H9 (cell line): ENCODE results near the gene HSPA5. TPM values are rescaled to one million over a fixed set of nuclear protein-coding genes. Genes with fewer than 3 reads are reported as not detected.
"Not testable (repeated sequence)": the region's sequence is repeated elsewhere in the genome, so short reads cannot be mapped to it uniquely, and the experiment has no call there.

Source experiments
- DNase-seq: peaks from one replicate; pipeline ENCODE4 v3.0.0-alpha.2; 2017
- H2AFZ ChIP-seq: one replicate; pipeline ENCODE4 v1.6.1; 2013; ENCODE audit warnings: mild to moderate bottlenecking, low read length, control low read depth, moderate library complexity
- H2AK5ac ChIP-seq: 2 replicates; pipeline ENCODE4 v1.6.1; 2013; ENCODE audit warnings: low read length, control low read depth, mixed read lengths; ENCODE audit not compliant: insufficient read length
- H2BK120ac ChIP-seq: one replicate; pipeline ENCODE4 v1.6.1; 2013; ENCODE audit warnings: low read depth, mild to moderate bottlenecking, low read length, control low read depth, inconsistent platforms; ENCODE audit not compliant: poor library complexity, severe bottlenecking
- H2BK12ac ChIP-seq: 2 replicates; pipeline ENCODE4 v1.6.1; 2013; ENCODE audit warnings: low read length, control low read depth, mixed read lengths, low read depth; ENCODE audit not compliant: insufficient read length
- H2BK15ac ChIP-seq: 2 replicates; pipeline ENCODE4 v1.6.1; 2013; ENCODE audit warnings: low read depth, low read length, control low read depth
- H2BK20ac ChIP-seq: one replicate; pipeline ENCODE4 v1.6.1; 2013; ENCODE audit warnings: low read depth, mild to moderate bottlenecking, low read length, control low read depth, inconsistent platforms; ENCODE audit not compliant: poor library complexity, severe bottlenecking
- H2BK5ac ChIP-seq: 2 replicates; pipeline ENCODE4 v1.6.1; 2013; ENCODE audit warnings: low read length, control low read depth, mixed read lengths; ENCODE audit not compliant: insufficient read length
- H3K14ac ChIP-seq: 2 replicates; pipeline ENCODE4 v1.6.1; 2013; ENCODE audit warnings: low read length, control low read depth; ENCODE audit not compliant: insufficient read depth
- H3K18ac ChIP-seq: 2 replicates; pipeline ENCODE4 v1.6.1; 2013; ENCODE audit warnings: low read depth, mild to moderate bottlenecking, mixed read lengths, low read length, control low read depth; ENCODE audit not compliant: insufficient read length
- H3K23ac ChIP-seq: 2 replicates; pipeline ENCODE4 v1.6.1; 2013; ENCODE audit warnings: low read length, control low read depth, mixed read lengths, low read depth; ENCODE audit not compliant: insufficient read length
- H3K23me2 ChIP-seq: 2 replicates; pipeline ENCODE4 v1.6.1; 2013; ENCODE audit warnings: low read depth, mild to moderate bottlenecking, mixed read lengths, low read length, control low read depth; ENCODE audit not compliant: insufficient read length, poor library complexity, severe bottlenecking
- H3K27ac ChIP-seq: 2 replicates; pipeline ENCODE4 v1.5.1; 2013; ENCODE audit warnings: low read length, control low read depth, mixed read lengths, low read depth; ENCODE audit not compliant: insufficient read length
- H3K27me3 ChIP-seq: 2 replicates; pipeline ENCODE4 v1.6.1; 2013; ENCODE audit warnings: low read length, control low read depth, inconsistent platforms; ENCODE audit not compliant: insufficient read depth
- H3K4ac ChIP-seq: 2 replicates; pipeline ENCODE4 v1.6.1; 2013; ENCODE audit warnings: low read depth, mild to moderate bottlenecking, control low read depth, inconsistent platforms, low read length, moderate library complexity
- H3K4me1 ChIP-seq: 2 replicates; pipeline ENCODE4 v1.6.1; 2013; ENCODE audit warnings: low read length, control low read depth, inconsistent platforms; ENCODE audit not compliant: insufficient read depth
- H3K4me2 ChIP-seq: 2 replicates; pipeline ENCODE4 v1.6.1; 2013; ENCODE audit warnings: low read length, control low read depth, mixed read lengths; ENCODE audit not compliant: insufficient read length, insufficient read depth
- H3K56ac ChIP-seq: 2 replicates; pipeline ENCODE4 v1.6.1; 2013; ENCODE audit warnings: low read depth, mild to moderate bottlenecking, mixed read lengths, low read length, control low read depth; ENCODE audit not compliant: insufficient read length
- H3K79me1 ChIP-seq: 2 replicates; pipeline ENCODE4 v1.6.1; 2013; ENCODE audit warnings: low read depth, mild to moderate bottlenecking, moderate library complexity, low read length, control low read depth, inconsistent platforms; ENCODE audit not compliant: insufficient read depth, poor library complexity, severe bottlenecking
- H3K79me2 ChIP-seq: 2 replicates; pipeline ENCODE4 v1.6.1; 2013; ENCODE audit warnings: low read length, control low read depth, inconsistent platforms; ENCODE audit not compliant: insufficient read depth
- H3K9ac ChIP-seq: 2 replicates; pipeline ENCODE4 v1.6.1; 2013; ENCODE audit warnings: low read length, control low read depth, mixed read lengths; ENCODE audit not compliant: insufficient read length; ENCODE audit errors: extremely low read depth
- H3K9me3 ChIP-seq: one replicate; pipeline ENCODE4 v1.6.1; 2013; ENCODE audit warnings: low read depth, low read length, inconsistent platforms; ENCODE audit not compliant: control insufficient read depth
- H3T11ph ChIP-seq: one replicate; pipeline ENCODE4 v1.6.1; 2013; ENCODE audit warnings: mild to moderate bottlenecking, low read length, control low read depth, inconsistent platforms
- H4K20me1 ChIP-seq: one replicate; pipeline ENCODE4 v1.6.1; 2013; ENCODE audit not compliant: control insufficient read depth, insufficient read length, insufficient read depth
- H4K5ac ChIP-seq: 2 replicates; pipeline ENCODE4 v1.6.1; 2013; ENCODE audit warnings: low read depth, mild to moderate bottlenecking, mixed read lengths, low read length, control low read depth; ENCODE audit not compliant: insufficient read length
- H4K8ac ChIP-seq: replicated peaks from 2 replicates; pipeline ENCODE4 v1.6.1; 2013; ENCODE audit warnings: low read length, control low read depth, mixed read lengths, low read depth; ENCODE audit not compliant: insufficient read length
- H4K91ac ChIP-seq: 2 replicates; pipeline ENCODE4 v1.6.1; 2013; ENCODE audit warnings: low read depth, mild to moderate bottlenecking, moderate library complexity, mixed read lengths, low read length, control low read depth; ENCODE audit not compliant: insufficient read length
- H3K27ac Mint-ChIP-seq, 3 experiments: 2 replicates in 2 of 3; 3 replicates in 1 of 3; pipeline ENCODE4 v1.8.0; 2020 to 2021; ENCODE audit warnings: mixed read lengths in 3 of 3, mild to moderate bottlenecking in 1 of 3, moderate library complexity in 1 of 3
- H3K27me3 Mint-ChIP-seq: 2 replicates; pipeline ENCODE4 v1.8.0; 2021; ENCODE audit warnings: low read depth, mild to moderate bottlenecking, moderate library complexity, mixed read lengths
- H3K36me3 Mint-ChIP-seq, 3 experiments: 2 replicates in 2 of 3; 3 replicates in 1 of 3; pipeline ENCODE4 v1.8.0; 2020 to 2021; ENCODE audit warnings: low read depth in 3 of 3, mixed read lengths in 3 of 3; ENCODE audit not compliant: insufficient read depth in 1 of 3
- H3K4me1 Mint-ChIP-seq, 2 experiments: 2 replicates each; pipeline ENCODE4 v1.8.0; 2020; ENCODE audit warnings: mixed read lengths in 2 of 2
- H3K4me3 Mint-ChIP-seq, 2 experiments: 2 replicates in 1 of 2; 3 replicates in 1 of 2; pipeline ENCODE4 v1.8.0; 2020 to 2021; ENCODE audit warnings: mild to moderate bottlenecking in 2 of 2, mixed read lengths in 2 of 2, moderate library complexity in 1 of 2
- H3K9me3 Mint-ChIP-seq, 2 experiments: 2 replicates in 1 of 2; 3 replicates in 1 of 2; pipeline ENCODE4 v1.8.0; 2020; ENCODE audit warnings: mild to moderate bottlenecking in 2 of 2, mixed read lengths in 2 of 2, moderate library complexity in 1 of 2
- WGBS: extraction: QIAGEN DNeasy Blood & Tissue Kit; methylation state at CpG from one replicate; pipeline ENCODE4 v1.1.7; 2013; ENCODE audit warnings: missing lambda C conversion rate, low lambda C conversion rate, mixed read lengths; ENCODE audit not compliant: insufficient read length; ENCODE audit errors: extremely low coverage; 5-methylcytosine and 5-hydroxymethylcytosine counted together
- total RNA-seq: library from RNA; stranded (reverse); gene quantifications from 2 replicates; pipeline ENCODE4 v1.2.1, GENCODE V29; 2021

Gene HSPA5
- total RNA-seq, 1 experiment from 2014 or later, result 240 TPM

GRCh38 chr9:125194466-125194865 is 46.7 kb downstream of the HSPA5 start:
- not testable (repeated sequence) for H4K20me1 ChIP-seq

More at GRCh38 chr9:125194466-125194865, 46.7 kb downstream of the HSPA5 start:
- H3K27me3 Mint-ChIP-seq, H3K79me1 ChIP-seq, H2BK15ac ChIP-seq, H3K9ac ChIP-seq, H3K27me3 ChIP-seq, H3K9me3 ChIP-seq, H3K4me1 ChIP-seq, H4K8ac ChIP-seq, H2AFZ ChIP-seq, H3K18ac ChIP-seq, H3K23me2 ChIP-seq, H2BK20ac ChIP-seq, H3K4ac ChIP-seq, H3K14ac ChIP-seq, H2AK5ac ChIP-seq, H3K36me3 Mint-ChIP-seq, H3K9me3 Mint-ChIP-seq, H2BK12ac ChIP-seq, H4K5ac ChIP-seq, H3T11ph ChIP-seq, DNase-seq, H3K23ac ChIP-seq, H3K27ac ChIP-seq, H4K91ac ChIP-seq, H3K79me2 ChIP-seq, H3K56ac ChIP-seq, H2BK120ac ChIP-seq, H2BK5ac ChIP-seq, H3K4me3 Mint-ChIP-seq, H3K4me2 ChIP-seq, H3K4me1 Mint-ChIP-seq: not testable (repeated sequence)
- WGBS, result no CpG with 5 or more reads among the region's 5 CpGs
- H3K27ac Mint-ChIP-seq, result peak overlapping the region in 1 of 3 experiments; percentile 89; a peak in 1 of 7 replicates
